GM19467 (cell line): ENCODE results near the gene ARRDC4.

Experiments used
- ATAC-seq: cut with Tn5 transposase; IDR thresholded peaks from one replicate; pipeline ENCODE4 v1.9.1; 2021; ENCODE audit warnings: mild to moderate bottlenecking, moderate library complexity; ENCODE audit not compliant: unreplicated experiment

ARRDC4 gene, protein sequence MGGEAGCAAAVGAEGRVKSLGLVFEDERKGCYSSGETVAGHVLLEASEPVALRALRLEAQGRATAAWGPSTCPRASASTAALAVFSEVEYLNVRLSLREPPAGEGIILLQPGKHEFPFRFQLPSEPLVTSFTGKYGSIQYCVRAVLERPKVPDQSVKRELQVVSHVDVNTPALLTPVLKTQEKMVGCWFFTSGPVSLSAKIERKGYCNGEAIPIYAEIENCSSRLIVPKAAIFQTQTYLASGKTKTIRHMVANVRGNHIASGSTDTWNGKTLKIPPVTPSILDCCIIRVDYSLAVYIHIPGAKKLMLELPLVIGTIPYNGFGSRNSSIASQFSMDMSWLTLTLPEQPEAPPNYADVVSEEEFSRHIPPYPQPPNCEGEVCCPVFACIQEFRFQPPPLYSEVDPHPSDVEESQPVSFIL

DNA sequence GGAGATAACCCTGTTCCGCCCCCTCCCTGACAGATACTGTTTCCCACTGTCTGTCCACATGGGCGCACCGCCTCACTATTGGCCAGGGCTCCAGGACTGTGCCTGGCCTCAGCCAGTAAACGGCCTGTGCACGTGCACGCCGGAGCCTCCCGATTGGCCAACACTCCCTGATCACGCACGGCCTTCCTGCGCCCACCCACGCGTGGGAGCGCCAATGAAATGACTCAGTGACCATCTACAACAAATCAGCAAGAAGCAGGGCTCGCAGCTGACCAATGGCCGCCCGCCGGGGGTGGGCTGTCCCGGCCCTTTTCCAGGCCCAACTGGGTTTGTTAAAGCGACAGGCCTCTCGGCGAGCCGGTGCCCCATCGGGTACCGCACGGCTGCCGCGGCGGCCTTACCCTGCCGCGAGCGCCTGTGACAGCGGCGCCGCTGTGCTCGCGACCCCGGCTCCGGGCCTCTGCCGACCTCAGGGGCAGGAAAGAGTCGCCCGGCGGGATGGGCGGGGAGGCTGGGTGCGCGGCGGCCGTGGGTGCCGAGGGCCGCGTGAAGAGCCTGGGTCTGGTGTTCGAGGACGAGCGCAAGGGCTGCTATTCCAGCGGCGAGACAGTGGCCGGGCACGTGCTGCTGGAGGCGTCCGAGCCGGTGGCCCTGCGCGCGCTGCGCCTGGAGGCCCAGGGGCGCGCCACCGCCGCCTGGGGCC, at the start of gene ARRDC4:
ARRDC4 (plus strand) TSS at position 340 of the 703 bp plus-strand sequence; CDS start at position 499, 159 bp downstream.
- ATAC-seq = peak; percentile 82

GRCh38 chr15:97914711-97915110, 45.8 kb upstream of the ARRDC4 start:
- no peak for ATAC-seq

GRCh38 chr15:97915261-97915660, 45.2 kb upstream of the ARRDC4 start:
- no peak for ATAC-seq

DNA sequence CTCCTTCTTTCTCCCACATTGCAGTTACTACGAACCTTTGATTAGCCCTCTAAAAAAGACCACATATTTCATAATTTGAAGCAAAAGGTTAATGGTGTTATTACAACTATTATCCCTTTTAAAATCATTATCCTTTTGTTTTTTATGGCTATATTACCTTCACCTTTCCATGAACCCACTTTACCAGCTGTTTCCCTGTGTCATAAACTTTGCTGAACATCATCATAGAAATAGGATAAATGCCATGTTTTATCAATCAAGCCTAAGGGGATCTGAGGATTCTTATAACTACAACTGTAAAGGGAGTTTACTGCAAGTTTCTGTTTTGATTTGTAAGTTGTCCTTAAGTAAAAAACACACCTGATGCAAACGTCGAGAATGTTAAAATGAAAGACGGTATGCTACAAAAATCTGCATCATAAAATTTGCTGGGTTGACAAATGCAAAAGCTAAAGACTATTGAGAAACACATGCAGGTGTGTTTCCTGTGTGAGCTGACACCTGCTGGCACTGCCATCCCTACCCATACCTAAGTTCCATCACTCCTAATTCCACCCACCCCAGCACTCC, 39.1 kb upstream of the ARRDC4 start:
- ATAC-seq = no peak

DNA sequence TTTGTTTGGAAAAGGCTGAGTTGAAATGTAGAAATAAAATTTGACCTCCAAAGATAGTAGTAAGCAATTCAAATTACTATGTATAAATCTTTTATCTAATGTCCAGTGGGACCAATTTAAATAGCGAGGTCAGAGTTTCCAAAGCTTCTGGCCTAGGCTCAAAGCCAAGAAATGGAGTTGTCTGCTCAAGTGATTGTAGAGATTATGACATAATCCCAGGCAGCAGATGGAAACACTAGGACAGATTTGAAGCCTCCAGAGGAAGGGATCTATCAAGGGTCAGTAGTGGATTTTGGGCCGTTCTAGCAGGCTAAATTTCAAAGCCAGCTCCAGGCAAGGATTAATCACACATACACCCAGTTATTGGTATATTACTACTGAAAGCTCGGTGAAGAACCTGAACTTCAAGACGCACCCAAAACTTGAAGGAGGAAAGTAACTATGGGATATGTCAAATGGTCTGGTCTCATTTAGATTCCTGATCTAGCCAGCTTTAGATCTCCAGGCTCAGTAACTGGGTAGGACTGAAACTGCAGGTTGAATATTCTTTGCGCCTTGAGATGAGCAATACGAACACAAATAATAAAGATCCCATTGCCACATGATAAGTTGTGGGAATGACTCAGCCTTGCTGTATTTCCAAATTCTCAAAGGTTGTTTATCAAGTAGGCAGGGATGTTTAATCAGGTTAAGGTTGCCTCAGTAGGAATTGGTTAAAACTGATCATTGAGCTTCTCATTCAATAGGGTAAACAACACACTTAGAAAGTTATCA, 30.9 kb upstream of the ARRDC4 start:
- no peak for ATAC-seq

- ATAC-seq = no peak
Measured at GRCh38 chr15:97930230-97930629, 30.3 kb upstream of the ARRDC4 start.

DNA sequence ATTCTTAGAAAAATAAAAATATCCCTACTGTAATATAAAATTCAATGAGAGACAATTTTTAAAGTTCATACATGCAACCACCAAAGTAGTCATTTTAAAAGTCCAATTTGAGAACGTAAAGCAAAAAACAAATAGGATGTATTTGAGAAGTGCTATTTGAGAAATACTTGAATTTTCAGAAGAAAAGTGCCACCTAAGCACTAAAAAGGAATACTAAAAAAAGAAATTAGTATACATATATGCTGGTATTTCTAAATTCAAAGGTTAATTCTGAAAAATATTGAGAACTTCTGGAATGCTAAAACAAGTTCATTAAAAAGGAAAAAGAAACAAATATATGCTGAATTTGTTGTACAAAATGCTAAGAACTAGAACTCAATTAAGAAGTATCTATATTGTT, 29.2 kb upstream of the ARRDC4 start:
- ATAC-seq = no peak

DNA sequence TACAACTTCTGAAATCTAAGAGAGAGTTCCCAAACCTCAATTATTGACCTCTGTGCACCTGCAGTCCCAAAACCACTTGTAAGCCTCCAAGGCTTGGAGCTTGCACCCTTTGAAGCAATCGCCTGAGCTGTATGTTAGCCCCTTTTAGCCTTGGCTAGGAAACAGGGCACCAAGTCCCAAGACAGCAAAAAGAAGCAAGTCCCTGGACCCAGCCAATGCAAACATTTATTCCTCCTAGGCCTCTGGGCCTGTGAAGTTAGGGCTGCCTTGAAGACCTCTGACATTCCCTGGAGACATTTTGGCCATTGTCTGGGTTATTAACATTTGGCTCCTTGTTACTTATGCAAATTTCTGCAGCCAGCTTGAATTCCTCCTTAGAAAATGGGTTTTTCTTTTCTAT, 26.9 kb upstream of the ARRDC4 start:
- no peak for ATAC-seq

DNA sequence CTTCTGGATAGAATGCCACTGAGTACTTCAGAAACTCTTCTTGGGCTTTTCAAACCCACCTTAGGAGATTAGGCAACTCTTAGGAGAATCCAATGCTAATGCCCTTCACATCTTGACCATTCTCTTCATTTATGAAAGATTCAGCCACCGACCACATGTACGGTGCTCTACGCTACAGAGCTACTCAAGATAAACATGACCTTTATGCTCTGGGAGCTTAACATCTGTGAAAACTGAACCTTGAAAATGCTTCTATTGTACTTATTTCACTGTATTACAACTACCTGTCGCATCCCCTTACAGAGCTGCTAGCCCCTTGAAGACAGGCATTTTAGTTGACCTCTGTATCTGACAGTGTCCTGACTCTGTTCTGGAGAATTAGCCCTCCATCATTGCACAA, 19.5 kb upstream of the ARRDC4 start:
- no peak for ATAC-seq

DNA sequence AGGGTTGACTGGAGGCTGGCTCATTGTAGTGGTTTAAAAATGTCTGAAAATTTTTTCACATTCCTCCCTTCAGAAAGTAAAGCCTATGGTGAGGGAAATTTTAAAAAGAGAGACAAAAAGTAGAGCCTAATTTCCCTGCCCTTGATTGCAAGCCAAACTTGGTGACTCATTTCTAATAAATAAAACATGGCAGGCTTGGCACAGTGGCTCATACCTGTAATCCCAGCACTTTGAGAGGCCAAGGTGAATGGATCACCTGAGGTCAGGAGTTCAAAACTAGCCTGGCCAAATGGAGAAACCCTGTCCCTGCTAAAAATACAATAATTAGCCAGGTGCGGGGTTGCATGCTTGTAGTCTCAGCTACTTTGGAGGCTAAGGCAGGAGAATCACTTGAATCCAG, 18.9 kb upstream of the ARRDC4 start:
- ATAC-seq = no peak

- no peak for ATAC-seq
Measured at GRCh38 chr15:97944724-97945123, 15.8 kb upstream of the ARRDC4 start.

- no peak for ATAC-seq
Measured at GRCh38 chr15:97947465-97948260, 12.8 kb upstream of the ARRDC4 start.

GRCh38 chr15:97953254-97953653, 7.2 kb upstream of the ARRDC4 start:
- ATAC-seq = no peak

GRCh38 chr15:97953748-97954147, 6.8 kb upstream of the ARRDC4 start:
- ATAC-seq = no peak

DNA sequence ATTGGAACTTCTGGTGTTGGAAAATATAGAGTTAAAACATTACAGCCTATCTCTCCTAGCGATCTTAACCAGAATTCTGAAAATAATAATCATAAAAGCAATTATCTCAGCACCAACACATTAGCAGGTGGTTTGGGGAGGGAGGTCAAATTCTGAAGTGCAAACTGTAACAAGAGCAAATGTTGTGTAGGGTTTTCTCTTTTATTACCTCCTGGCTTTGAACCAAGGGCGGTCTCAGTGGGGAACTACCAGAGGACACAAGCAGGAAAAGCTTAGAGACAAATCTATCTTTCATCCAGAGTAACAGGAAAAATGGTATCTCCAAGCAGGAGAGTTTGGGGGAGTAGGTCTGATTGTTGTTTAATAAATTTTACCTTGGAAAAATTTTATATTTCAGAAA, 5.5 kb upstream of the ARRDC4 start:
- ATAC-seq = no peak

- no peak for ATAC-seq
Measured at GRCh38 chr15:97955529-97955928, 5.0 kb upstream of the ARRDC4 start.

- no peak for ATAC-seq
Measured at GRCh38 chr15:97959724-97960363, 659 bp upstream of the ARRDC4 start.

GRCh38 chr15:97961067-97961954, 808 bp downstream of the ARRDC4 start:
- no peak for ATAC-seq

DNA sequence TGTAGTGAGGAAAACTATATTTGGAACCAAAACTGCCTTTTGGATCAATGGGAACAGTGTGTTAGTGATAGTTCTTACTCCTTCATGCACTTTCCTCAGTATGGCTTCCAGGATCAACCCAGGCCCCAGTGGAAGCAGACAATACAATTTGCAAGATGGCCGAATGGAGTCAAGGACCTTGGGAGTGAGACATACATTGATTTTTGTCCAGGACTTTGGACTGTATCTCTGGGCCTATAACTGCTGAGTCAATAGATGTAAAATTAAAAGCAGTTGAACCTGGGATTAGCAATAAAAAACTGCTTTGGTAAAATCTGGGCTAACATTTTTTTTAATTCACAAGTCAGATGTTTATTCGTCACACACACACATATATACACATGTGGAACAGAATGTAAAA, 1.8 kb downstream of the ARRDC4 start:
- no peak for ATAC-seq
